Measurements from ENCODE around the gene SNAPC5.

SNAPC5 gene

GRCh38 chr15:66456211-66456610, 41.4 kb downstream of the SNAPC5 start:
- no peak for DNase-seq (ENCODE audit: low read depth)

GRCh38 chr15:66454143-66454542, 43.4 kb downstream of the SNAPC5 start:
- DNase-seq (ENCODE audit: low read depth), result no peak

- no peak for DNase-seq (ENCODE audit: low read depth)
Observed at GRCh38 chr15:66452971-66453580, 44.5 kb downstream of the SNAPC5 start.

- DNase-seq (ENCODE audit: low read depth), result no peak
Observed at GRCh38 chr15:66452420-66452819, 45.1 kb downstream of the SNAPC5 start.

Data from stimulated activated CD4-positive, alpha-beta T cell treated with anti-CD3 and anti-CD28 coated beads, Interleukin-2, amount 100 ng/mL, for 4 hours (primary cell).